A673 (cell line): ENCODE data around the gene MDGA2. TPM values are rescaled to one million over a fixed set of nuclear protein-coding genes. Genes with fewer than 3 reads are reported as not detected.

Source experiments
- BruUV-seq: library from RNA; stranded (reverse); fragments of 400-500 nt; replicated peaks from 2 replicates; lab custom pipeline; 2021; lab: Mats Ljungman, UMichigan
- CTCF ChIA-PET: fragments of 300-600 bp; sonication (Branson Sonifier 250); formaldehyde crosslinking; loops from one replicate; lab custom pipeline; 2022; ENCODE audit warnings: antibody characterized with exemption; lab: Charles Lee
- POLR2A ChIA-PET: fragments of 300-600 bp; sonication (Branson Sonifier 250); formaldehyde crosslinking; loops from one replicate; lab custom pipeline; 2022; ENCODE audit warnings: antibody characterized with exemption; ENCODE audit not compliant: low non-redundant PET; lab: Charles Lee
- DNase-seq: peaks from one replicate; pipeline ENCODE4 v3.0.0-alpha.2; 2015; ENCODE audit warnings: low spot score
- H3K27ac ChIP-seq: fragments of 200-600 bp; sonication (generic); 2 replicates; pipeline ENCODE4 v1.5.1; 2016; ENCODE audit warnings: mixed run types, low read depth, mild to moderate bottlenecking, mixed read lengths, antibody characterized with exemption, low read length; ENCODE audit not compliant: poor library complexity, severe bottlenecking
- H3K27me3 ChIP-seq: fragments of 200-600 bp; sonication (generic); replicated peaks from 2 replicates; pipeline ENCODE4 v1.6.1; 2017; ENCODE audit warnings: mixed run types, low read depth, mild to moderate bottlenecking, mixed read lengths, antibody characterized with exemption, low read length; ENCODE audit not compliant: insufficient read depth, poor library complexity
- H3K36me3 ChIP-seq: fragments of 200-600 bp; sonication (generic); 2 replicates; pipeline ENCODE4 v1.6.1; 2016; ENCODE audit warnings: mixed run types, mild to moderate bottlenecking, mixed read lengths, antibody characterized with exemption, low read length; ENCODE audit not compliant: insufficient read depth, poor library complexity, severe bottlenecking
- H3K4me1 ChIP-seq: fragments of 200-600 bp; sonication (generic); 2 replicates; pipeline ENCODE4 v1.6.1; 2017; ENCODE audit warnings: mixed run types, mild to moderate bottlenecking, mixed read lengths, antibody characterized with exemption, low read length; ENCODE audit not compliant: insufficient read depth, poor library complexity, severe bottlenecking
- H3K4me3 ChIP-seq: fragments of 200-600 bp; sonication (generic); 2 replicates; pipeline ENCODE4 v1.5.1; 2016; ENCODE audit warnings: low read depth, mixed run types, mild to moderate bottlenecking, mixed read lengths, low read length; ENCODE audit not compliant: poor library complexity, severe bottlenecking
- H3K9me3 ChIP-seq: fragments of 200-600 bp; sonication (generic); 2 replicates; pipeline ENCODE4 v1.6.1; 2016; ENCODE audit warnings: mixed run types, low read depth, mild to moderate bottlenecking, mixed read lengths, antibody characterized with exemption, low read length; ENCODE audit not compliant: poor library complexity, severe bottlenecking
- EZH2 ChIP-seq: fragments of 200-600 bp; sonication (generic); IDR thresholded peaks from 2 replicates; pipeline ENCODE4 v1.6.1; 2017; ENCODE audit warnings: borderline replicate concordance, low read depth, mild to moderate bottlenecking, mixed read lengths, antibody characterized with exemption, low read length; ENCODE audit not compliant: poor library complexity, severe bottlenecking
- intact Hi-C: fragments of 100-400 bp; cut with micrococcal nuclease; formaldehyde crosslinking; loops from one replicate; pipeline ENCODE4 v1.10.0; 2022; ENCODE audit not compliant: unreplicated experiment
- total RNA-seq: library from RNA; stranded (reverse); gene quantifications from 2 replicates; pipeline ENCODE4 v1.2.3, GENCODE V29; 2021
- TF ChIP-seq, protein P1 (sequence below): fragments of 300-800, 200-600 bp; sonication (generic); conservative IDR thresholded peaks from 2 replicates; pipeline ENCODE4 v1.5.1; 2017; ENCODE audit warnings: low read depth, mild to moderate bottlenecking, antibody characterized with exemption, low read length, moderate library complexity, mixed read lengths

MDGA2 gene
- total RNA-seq, 1 experiment from 2014 or later: not detected

DNA sequence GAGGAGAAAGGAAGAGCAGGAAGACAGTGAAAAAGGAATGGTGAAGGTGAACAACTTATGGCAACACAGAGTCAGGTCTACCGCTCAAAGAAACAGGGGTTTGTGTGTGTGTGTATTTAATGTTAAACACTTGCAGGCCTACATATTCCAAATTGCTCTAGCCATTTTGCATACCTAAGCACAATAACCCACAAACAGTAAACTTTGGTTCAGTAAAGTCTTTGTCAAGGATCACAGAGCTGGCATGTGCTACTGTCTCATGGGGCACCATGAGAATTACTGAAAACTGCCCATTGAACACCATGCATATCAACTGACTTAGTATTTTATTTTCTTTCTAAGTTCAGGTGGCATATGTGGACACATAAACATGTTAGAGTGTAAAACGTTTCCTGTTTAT lies 163.6 kb downstream of the MDGA2 start:
- H3K36me3 ChIP-seq: no peaks in the 10 kb centered on the region
- no peaks in the 10 kb centered on the region for H3K9me3 ChIP-seq
- H3K4me1 ChIP-seq: no peaks in the 10 kb centered on the region
- no peak overlapping the region for H3K27ac ChIP-seq
- ChIA-PET CTCF (no interaction called here), POLR2A (no interaction called here)
- H3K27me3 ChIP-seq: no peaks in the 10 kb centered on the region
- no peak for DNase-seq
- intact Hi-C loops: no loop called here
- no TSS peak for BruUV-seq
- no peak overlapping the region for H3K4me3 ChIP-seq
- no peak for TF ChIP-seq EZH2
- TF ChIP-seq, protein P1, sequence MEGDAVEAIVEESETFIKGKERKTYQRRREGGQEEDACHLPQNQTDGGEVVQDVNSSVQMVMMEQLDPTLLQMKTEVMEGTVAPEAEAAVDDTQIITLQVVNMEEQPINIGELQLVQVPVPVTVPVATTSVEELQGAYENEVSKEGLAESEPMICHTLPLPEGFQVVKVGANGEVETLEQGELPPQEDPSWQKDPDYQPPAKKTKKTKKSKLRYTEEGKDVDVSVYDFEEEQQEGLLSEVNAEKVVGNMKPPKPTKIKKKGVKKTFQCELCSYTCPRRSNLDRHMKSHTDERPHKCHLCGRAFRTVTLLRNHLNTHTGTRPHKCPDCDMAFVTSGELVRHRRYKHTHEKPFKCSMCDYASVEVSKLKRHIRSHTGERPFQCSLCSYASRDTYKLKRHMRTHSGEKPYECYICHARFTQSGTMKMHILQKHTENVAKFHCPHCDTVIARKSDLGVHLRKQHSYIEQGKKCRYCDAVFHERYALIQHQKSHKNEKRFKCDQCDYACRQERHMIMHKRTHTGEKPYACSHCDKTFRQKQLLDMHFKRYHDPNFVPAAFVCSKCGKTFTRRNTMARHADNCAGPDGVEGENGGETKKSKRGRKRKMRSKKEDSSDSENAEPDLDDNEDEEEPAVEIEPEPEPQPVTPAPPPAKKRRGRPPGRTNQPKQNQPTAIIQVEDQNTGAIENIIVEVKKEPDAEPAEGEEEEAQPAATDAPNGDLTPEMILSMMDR: no peak

DNA sequence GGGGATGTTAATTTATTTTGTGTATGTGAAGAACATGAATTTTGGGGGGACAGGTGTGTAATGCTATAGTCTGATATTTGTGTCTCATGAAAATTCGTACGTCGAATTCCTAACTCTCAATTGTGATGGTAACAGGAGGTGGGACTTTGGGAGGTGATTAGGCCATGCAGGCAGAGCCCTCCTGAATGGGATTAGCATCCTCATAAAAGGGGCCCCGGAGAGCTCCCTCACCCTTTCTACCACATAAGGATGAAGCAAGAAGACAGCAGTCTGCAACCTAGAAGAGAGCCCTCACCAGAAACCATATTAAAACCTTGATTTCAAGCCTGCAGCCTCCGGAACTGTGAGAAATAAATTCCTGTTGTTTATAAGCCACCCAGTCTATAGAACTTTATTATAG lies 165.4 kb downstream of the MDGA2 start:
- Histone ChIP-seq H3K9me3 (no peaks in the 10 kb centered on the region), H3K36me3 (no peaks in the 10 kb centered on the region), H3K4me3 (no peak overlapping the region), H3K27me3 (no peaks in the 10 kb centered on the region), H3K27ac (no peak overlapping the region), H3K4me1 (no peaks in the 10 kb centered on the region)
- DNase-seq: no peak
- intact Hi-C loops: no loop called here
- BruUV-seq: no TSS peak
- POLR2A ChIA-PET: no interaction called here
- CTCF ChIA-PET: no interaction called here
- TF ChIP-seq, protein P1: no peak
- no peak for TF ChIP-seq EZH2

DNA sequence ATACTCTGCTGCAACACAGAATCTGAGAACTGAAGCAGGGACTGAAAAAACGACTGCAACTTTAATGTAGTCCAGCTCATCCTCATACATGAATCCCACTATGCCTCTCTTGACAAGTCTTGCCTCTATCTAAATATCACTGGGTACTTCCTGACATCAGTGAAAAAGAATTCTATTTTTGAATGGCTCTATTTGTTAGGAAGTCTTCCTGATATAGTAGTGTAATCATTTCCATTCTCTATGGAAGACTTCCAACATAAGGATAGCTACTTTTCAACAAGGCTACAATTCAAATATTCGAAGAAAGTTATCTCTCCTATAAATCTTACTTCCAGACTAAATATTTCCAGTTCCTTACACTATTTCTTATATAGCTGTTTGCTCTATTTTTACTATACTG lies 167.5 kb downstream of the MDGA2 start:
- TF ChIP-seq, protein P1: no peak
- TF ChIP-seq EZH2: no peak
- Histone ChIP-seq H3K4me1 (no peaks in the 10 kb centered on the region), H3K9me3 (no peaks in the 10 kb centered on the region), H3K27me3 (no peaks in the 10 kb centered on the region), H3K4me3 (no peak overlapping the region), H3K27ac (no peak overlapping the region), H3K36me3 (no peaks in the 10 kb centered on the region)
- intact Hi-C loops: no loop called here
- BruUV-seq: no TSS peak
- ChIA-PET POLR2A (no interaction called here), CTCF (no interaction called here)
- no peak for DNase-seq
